Measurements from ENCODE around the gene PTPRM. TPM values are rescaled to one million over a fixed set of nuclear protein-coding genes. Genes with fewer than 3 reads are reported as not detected.

The PTPRM gene
- polyA plus RNA-seq, 1 of the 3 experiments (the other 2 are of a cell fraction) = 16.0 TPM

DNA sequence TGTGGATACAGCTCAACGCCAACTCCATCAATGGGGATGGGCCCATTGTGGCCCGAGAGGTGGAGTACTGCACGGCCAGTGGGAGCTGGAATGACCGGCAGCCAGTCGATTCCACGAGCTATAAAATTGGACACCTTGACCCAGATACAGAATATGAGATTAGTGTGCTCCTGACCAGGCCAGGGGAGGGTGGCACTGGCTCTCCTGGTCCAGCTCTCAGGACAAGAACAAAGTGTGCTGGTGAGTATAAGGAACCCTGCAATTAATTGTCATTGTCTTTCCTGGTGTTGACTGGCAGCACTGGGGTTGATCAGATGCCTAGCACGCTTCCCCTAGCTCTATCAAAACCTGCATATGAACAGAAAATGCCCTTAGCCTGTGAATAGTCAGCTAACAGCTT, 388.1 kb downstream of the PTPRM start (continued):
- no peak for TF ChIP-seq EP300 (IDR thresholded peaks at IDR 0.05; ENCODE audit: borderline replicate concordance in 1 of 2, low read depth in 1 of 2, low read length in 1 of 2)

GRCh38 chr18:7957297-7957696, 390.2 kb downstream of the PTPRM start:
- WGBS (ENCODE audit: low lambda C conversion rate) = 83% methylated on average over 3 of the region's 3 CpGs
- Histone ChIP-seq H3K27ac (ENCODE audit: low read depth in 2 of 2, low read length in 1 of 2) (no peak overlapping the region), H3K4me1 (ENCODE audit: control insufficient read depth in 1 of 2, insufficient read depth in 2 of 2, low read depth in 1 of 2, low read length in 1 of 2) (peaks cover 0 to 8% of the 10 kb centered on the region in 2 experiments; a peak in 1 of 4 replicates), H3K4me3 (ENCODE audit: low read depth in 2 of 2, low read length in 1 of 2) (no peak overlapping the region), H3F3A (replicated peaks; ENCODE audit: insufficient read depth) (no peaks in the 10 kb centered on the region), H3K36me3 (replicated peaks in 1 of 2; ENCODE audit: control insufficient read depth in 1 of 2, insufficient read depth in 2 of 2, low read length in 1 of 2) (no peaks in the 10 kb centered on the region), H3K9me3 (no peaks in the 10 kb centered on the region), H3K27me3 (ENCODE audit: insufficient read depth) (no peaks in the 10 kb centered on the region), H4K20me1 (ENCODE audit: insufficient read depth) (no peaks in the 10 kb centered on the region), H3K79me2 (ENCODE audit: insufficient read depth) (no peaks in the 10 kb centered on the region), H3K9ac (no peak overlapping the region), H2AFZ (ENCODE audit: low read depth) (no peak overlapping the region), H3K4me2 (no peak overlapping the region), H3K9me2 (no peaks in the 10 kb centered on the region)
- TF ChIP-seq CTCF (IDR thresholded peaks at IDR 0.05) (no peak), RAD21 (IDR thresholded peaks at IDR 0.05; ENCODE audit: low read length) (no peak), POLR2AphosphoS5 (IDR thresholded peaks at IDR 0.05; ENCODE audit: low read depth, low read length) (no peak), TEAD4 (IDR thresholded peaks at IDR 0.05; ENCODE audit: borderline replicate concordance, insufficient read depth) (no peak), NFIC (IDR thresholded peaks at IDR 0.05; ENCODE audit: borderline replicate concordance) (no peak), NRF1 (IDR thresholded peaks at IDR 0.05; ENCODE audit: low read depth, low read length) (no peak), YY1 (IDR thresholded peaks at IDR 0.05; ENCODE audit: low read depth) (no peak), EZH2phosphoT487 (IDR thresholded peaks at IDR 0.05; ENCODE audit: borderline replicate concordance, low read depth) (no peak), FOXJ3 (CRISPR knock-in tag; IDR thresholded peaks at IDR 0.05) (no peak), GATA2 (CRISPR knock-in tag; IDR thresholded peaks at IDR 0.05) (no peak), FOXM1 (IDR thresholded peaks at IDR 0.05; ENCODE audit: low read depth) (no peak), RFX5 (IDR thresholded peaks at IDR 0.05; ENCODE audit: low read length) (no peak), CHD2 (IDR thresholded peaks at IDR 0.05; ENCODE audit: low read length, partially characterized antibody) (no peak), FOSL2 (IDR thresholded peaks at IDR 0.05; ENCODE audit: borderline replicate concordance, low read depth) (no peak), JUND (IDR thresholded peaks at IDR 0.05) (no peak), RCOR1 (IDR thresholded peaks at IDR 0.05; ENCODE audit: low read length) (no peak), MAX (IDR thresholded peaks at IDR 0.05; ENCODE audit: low read depth) (no peak)
- POLR2A ChIA-PET = no interaction called here
- CTCF ChIA-PET = no interaction called here
- no peak for DNase-seq
